GM12892 (cell line): ENCODE data around the gene HAUS6.
"Not testable (repeated sequence)": the region's sequence is repeated elsewhere in the genome, so short reads cannot be mapped to it uniquely, and the experiment has no call there.

Experiments
- DNase-seq: peaks from one replicate; pipeline ENCODE4 v3.0.0; 2011; ENCODE audit not compliant: insufficient read length
- FAIRE-seq: peaks from 2 replicates; lab custom pipeline; 2011; peaks lifted over from hg19 to GRCh38; lab: Jason Lieb, UNC
- POLR2A ChIP-seq: IDR thresholded peaks from 2 replicates; pipeline ENCODE4 v1.6.1; 2011; ENCODE audit warnings: low read depth, low read length, control low read depth
- POLR2AphosphoS5 ChIP-seq: IDR thresholded peaks from 2 replicates; pipeline ENCODE4 v1.6.1; 2011; ENCODE audit warnings: low read depth, low read length, control low read depth
- TAF1 ChIP-seq: IDR thresholded peaks from 2 replicates; pipeline ENCODE4 v1.6.1; 2011; ENCODE audit warnings: low read depth, mild to moderate bottlenecking, control low read depth, low read length, borderline replicate concordance

HAUS6 gene

GRCh38 chr9:19113964-19114679, 11.4 kb upstream of the HAUS6 start:
- no peak for TF ChIP-seq POLR2A
- no peak for TF ChIP-seq POLR2AphosphoS5
- TF ChIP-seq TAF1: no peak
- DNase-seq (no peak), FAIRE-seq (no peak)

GRCh38 chr9:19113064-19113611, 10.4 kb upstream of the HAUS6 start:
- not testable (repeated sequence) for DNase-seq, FAIRE-seq

GRCh38 chr9:19108038-19108437, 5.3 kb upstream of the HAUS6 start:
- DNase-seq (no peak), FAIRE-seq (no peak)
- TF ChIP-seq POLR2A: no peak
- TF ChIP-seq TAF1: no peak
- no peak for TF ChIP-seq POLR2AphosphoS5

- no peak for FAIRE-seq
These were observed 2.0 kb upstream of the HAUS6 start for GRCh38 chr9:19104515-19105282.

GRCh38 chr9:19102181-19102630, 498 bp downstream of the HAUS6 start:
- FAIRE-seq: peak; percentile 17
- DNase-seq: no peak
- TF ChIP-seq POLR2A (no peak), POLR2AphosphoS5 (no peak), TAF1 (no peak)

More at GRCh38 chr9:19104515-19105282, 2.0 kb upstream of the HAUS6 start:
- TF ChIP-seq TAF1 (no peak), POLR2A (no peak), POLR2AphosphoS5 (no peak)
- no peak for DNase-seq

GRCh38 chr9:19101203-19101602, 1.5 kb downstream of the HAUS6 start:
- FAIRE-seq (no peak), DNase-seq (no peak)

GRCh38 chr9:19097431-19097830, 5.3 kb downstream of the HAUS6 start:
- FAIRE-seq, DNase-seq: not testable (repeated sequence)

More at GRCh38 chr9:19101203-19101602, 1.5 kb downstream of the HAUS6 start:
- no peak for TF ChIP-seq POLR2A
- TF ChIP-seq POLR2AphosphoS5: no peak
- no peak for TF ChIP-seq TAF1

GRCh38 chr9:19087106-19088000, 15.4 kb downstream of the HAUS6 start:
- FAIRE-seq (no peak), DNase-seq (no peak)
- TF ChIP-seq POLR2AphosphoS5 (no peak), POLR2A (no peak), TAF1 (no peak)

- TF ChIP-seq TAF1: no peak
- no peak for TF ChIP-seq POLR2AphosphoS5
- no peak for TF ChIP-seq POLR2A
- FAIRE-seq (peak; percentile 46), DNase-seq (no peak)
These were observed 17.4 kb downstream of the HAUS6 start for GRCh38 chr9:19085295-19085694.

- DNase-seq (no peak), FAIRE-seq (no peak)
- TF ChIP-seq POLR2AphosphoS5: no peak
- TF ChIP-seq TAF1: no peak
- TF ChIP-seq POLR2A: no peak
These were observed 27.9 kb downstream of the HAUS6 start for GRCh38 chr9:19074836-19075235.

- FAIRE-seq (no peak), DNase-seq (no peak)
- TF ChIP-seq TAF1: no peak
- no peak for TF ChIP-seq POLR2A
- no peak for TF ChIP-seq POLR2AphosphoS5
These were observed 28.5 kb downstream of the HAUS6 start for GRCh38 chr9:19074229-19074628.

- DNase-seq (no peak), FAIRE-seq (peak; percentile 64)
- TF ChIP-seq TAF1 (no peak), POLR2AphosphoS5 (no peak), POLR2A (no peak)
These were observed 45.7 kb downstream of the HAUS6 start for GRCh38 chr9:19057033-19057432.
